CD4-positive, alpha-beta T cell treated with Interleukin-12 subunit alpha and Interleukin-12 subunit beta, for 1 hour (primary cell): ENCODE results near the gene RBBP4.
"Not testable (repeated sequence)": the region's sequence is repeated elsewhere in the genome, so short reads cannot be mapped to it uniquely, and the experiment has no call there.

Experiments used
- DNase-seq: peaks from one replicate; pipeline ENCODE4 v3.0.0-alpha.2; 2020

Gene RBBP4

GRCh38 chr1:32642292-32642827 is 8.6 kb upstream of the RBBP4 start:
- DNase-seq, result not testable (repeated sequence)

GRCh38 chr1:32644426-32644825 is 6.6 kb upstream of the RBBP4 start:
- no peak for DNase-seq

GRCh38 chr1:32647308-32648134 is 3.5 kb upstream of the RBBP4 start:
- no peak for DNase-seq

- peak; percentile 92 for DNase-seq
Observed at GRCh38 chr1:32650248-32650751, 708 bp upstream of the RBBP4 start, which contains the start of gene ZBTB8OS. ZBTB8OS (minus strand) TSS chr1:32650550; CDS start chr1:32650529, 21 bp downstream.

GRCh38 chr1:32651461-32652073 is 559 bp downstream of the RBBP4 start:
- DNase-seq, result no peak

GRCh38 chr1:32652244-32652962 is 1.4 kb downstream of the RBBP4 start:
- no peak for DNase-seq

- DNase-seq, result no peak
Observed at GRCh38 chr1:32659581-32659980, 8.6 kb downstream of the RBBP4 start.

GRCh38 chr1:32665915-32666314 is 14.9 kb downstream of the RBBP4 start:
- DNase-seq, result no peak

- DNase-seq, result no peak
Observed at GRCh38 chr1:32666901-32667566, 16.0 kb downstream of the RBBP4 start.

- DNase-seq, result not testable (repeated sequence)
Observed at GRCh38 chr1:32668716-32669115, 17.7 kb downstream of the RBBP4 start.

- DNase-seq, result no peak
Observed at GRCh38 chr1:32676945-32677344, 25.9 kb downstream of the RBBP4 start.

GRCh38 chr1:32679993-32680392 is 29.0 kb downstream of the RBBP4 start:
- not testable (repeated sequence) for DNase-seq

GRCh38 chr1:32680642-32681041 is 29.6 kb downstream of the RBBP4 start:
- DNase-seq, result no peak

- no peak for DNase-seq
Observed at GRCh38 chr1:32681509-32681908, 30.5 kb downstream of the RBBP4 start.

GRCh38 chr1:32681999-32682398 is 31.0 kb downstream of the RBBP4 start:
- DNase-seq, result no peak

- DNase-seq, result no peak
Observed at GRCh38 chr1:32683397-32683796, 32.4 kb downstream of the RBBP4 start.

- DNase-seq, result no peak
Observed at GRCh38 chr1:32684167-32684811, 33.3 kb downstream of the RBBP4 start.

GRCh38 chr1:32685498-32685897 is 34.5 kb downstream of the RBBP4 start:
- DNase-seq, result no peak

- DNase-seq, result no peak
Observed at GRCh38 chr1:32686387-32686786, 35.4 kb downstream of the RBBP4 start.

GRCh38 chr1:32693455-32694174 is 42.6 kb downstream of the RBBP4 start:
- no peak for DNase-seq
